OCI-LY1 (cell line): ENCODE results near the gene FITM2.

Source experiments
- EZH2 ChIP-seq: fragments of 200-600 bp; sonication (generic), shearing (Covaris generic); IDR thresholded peaks from 2 replicates; pipeline ENCODE4 v1.8.0; 2017; ENCODE audit warnings: borderline replicate concordance, mixed run types, mild to moderate bottlenecking, antibody characterized with exemption, low read length, moderate library complexity, mixed read lengths
- TF ChIP-seq, protein P1 (sequence below): fragments of 200-600 bp; sonication (generic), shearing (Covaris generic); IDR thresholded peaks from 2 replicates; pipeline ENCODE4 v1.5.1; 2017; ENCODE audit warnings: mild to moderate bottlenecking, antibody characterized with exemption, low read length, moderate library complexity, mixed read lengths

DNA sequence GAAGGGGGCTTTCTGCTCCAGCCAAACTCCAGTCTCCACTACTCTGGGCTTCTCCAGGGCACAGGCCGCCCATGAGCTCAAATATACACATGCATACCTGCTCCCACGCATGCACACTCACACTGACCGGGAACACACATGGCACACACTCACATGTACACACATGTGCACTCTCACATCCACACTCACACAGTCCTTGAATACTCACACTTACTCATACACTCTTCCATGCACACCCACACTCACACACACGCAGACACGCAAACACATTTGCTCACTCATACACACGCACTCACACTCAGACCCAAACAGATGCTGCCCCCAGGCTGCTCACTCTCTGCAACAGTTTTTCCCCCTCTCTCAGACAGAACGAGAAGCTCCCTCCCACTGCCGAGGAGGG is 56.9 kb downstream of the FITM2 start:
- TF ChIP-seq, protein P1, sequence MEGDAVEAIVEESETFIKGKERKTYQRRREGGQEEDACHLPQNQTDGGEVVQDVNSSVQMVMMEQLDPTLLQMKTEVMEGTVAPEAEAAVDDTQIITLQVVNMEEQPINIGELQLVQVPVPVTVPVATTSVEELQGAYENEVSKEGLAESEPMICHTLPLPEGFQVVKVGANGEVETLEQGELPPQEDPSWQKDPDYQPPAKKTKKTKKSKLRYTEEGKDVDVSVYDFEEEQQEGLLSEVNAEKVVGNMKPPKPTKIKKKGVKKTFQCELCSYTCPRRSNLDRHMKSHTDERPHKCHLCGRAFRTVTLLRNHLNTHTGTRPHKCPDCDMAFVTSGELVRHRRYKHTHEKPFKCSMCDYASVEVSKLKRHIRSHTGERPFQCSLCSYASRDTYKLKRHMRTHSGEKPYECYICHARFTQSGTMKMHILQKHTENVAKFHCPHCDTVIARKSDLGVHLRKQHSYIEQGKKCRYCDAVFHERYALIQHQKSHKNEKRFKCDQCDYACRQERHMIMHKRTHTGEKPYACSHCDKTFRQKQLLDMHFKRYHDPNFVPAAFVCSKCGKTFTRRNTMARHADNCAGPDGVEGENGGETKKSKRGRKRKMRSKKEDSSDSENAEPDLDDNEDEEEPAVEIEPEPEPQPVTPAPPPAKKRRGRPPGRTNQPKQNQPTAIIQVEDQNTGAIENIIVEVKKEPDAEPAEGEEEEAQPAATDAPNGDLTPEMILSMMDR = no peak
- no peak for TF ChIP-seq EZH2
